H1 (cell line): Measurements from ENCODE around the gene IFNL3. TPM values are rescaled to one million over a fixed set of nuclear protein-coding genes. Genes with fewer than 3 reads are reported as not detected.

Experiments used
- CTCF ChIA-PET: fragments of 300-600 bp; sonication (Branson Sonifier 250); formaldehyde crosslinking; loops from one replicate; lab custom pipeline; 2021; ENCODE audit not compliant: partially characterized antibody; lab: Charles Lee
- POLR2A ChIA-PET: fragments of 300-600 bp; sonication (Branson Sonifier 250); formaldehyde crosslinking; loops from one replicate; lab custom pipeline; 2021; ENCODE audit warnings: inconsistent platforms; ENCODE audit not compliant: partially characterized antibody; lab: Charles Lee
- DNase-seq, 2 experiments: peaks; one replicate each; pipeline versions ENCODE4 v3.0.0 to v3.0.0-alpha.2; 2010 to 2022; ENCODE audit warnings: low spot score in 2 of 2, low read depth in 1 of 2, mixed read lengths in 1 of 2
- FAIRE-seq: peaks from 2 replicates; lab custom pipeline; 2011; peaks lifted over from hg19 to GRCh38; lab: Jason Lieb, UNC
- H2AFZ ChIP-seq: 2 replicates; pipeline ENCODE4 v1.8.1; 2012; ENCODE audit warnings: low read length, inconsistent platforms
- H2AK5ac ChIP-seq: 2 replicates; pipeline ENCODE4 v1.6.1; 2013; ENCODE audit warnings: low read depth, low read length
- H2BK120ac ChIP-seq: replicated peaks from 2 replicates; pipeline ENCODE3; 2013; ENCODE audit warnings: low read depth, low read length, inconsistent platforms
- H2BK12ac ChIP-seq: 2 replicates; pipeline ENCODE4 v1.6.1; 2013; ENCODE audit warnings: low read depth, low read length
- H2BK15ac ChIP-seq: 2 replicates; pipeline ENCODE4 v1.6.1; 2013; ENCODE audit warnings: low read length
- H2BK20ac ChIP-seq: 2 replicates; pipeline ENCODE4 v1.6.1; 2013; ENCODE audit warnings: low read length
- H2BK5ac ChIP-seq: 2 replicates; pipeline ENCODE4 v1.6.1; 2013; ENCODE audit warnings: low read depth, low read length
- H3K14ac ChIP-seq: 2 replicates; pipeline ENCODE4 v1.6.1; 2013; ENCODE audit warnings: inconsistent platforms; ENCODE audit not compliant: insufficient read length
- H3K18ac ChIP-seq: 2 replicates; pipeline ENCODE4 v1.6.1; 2013; ENCODE audit warnings: low read length; ENCODE audit errors: extremely low read depth
- H3K23ac ChIP-seq: 2 replicates; pipeline ENCODE4 v1.6.1; 2013; ENCODE audit warnings: inconsistent platforms; ENCODE audit not compliant: insufficient read length
- H3K23me2 ChIP-seq: 2 replicates; pipeline ENCODE4 v1.6.1; 2013; ENCODE audit warnings: low read depth, low read length
- H3K27ac ChIP-seq: 2 replicates; pipeline ENCODE4 v1.6.1; 2011; ENCODE audit warnings: low read depth, low read length, inconsistent platforms
- H3K27me3 ChIP-seq, 4 experiments: replicated peaks in 1 of 4; 1 replicate in 1 of 4; 2 replicates in 3 of 4; pipeline versions ENCODE4 v1.6.1 to v1.8.1; 2011 to 2013; ENCODE audit warnings: low read length in 3 of 4, mild to moderate bottlenecking in 3 of 4, inconsistent platforms in 2 of 4, mixed read lengths in 2 of 4, moderate library complexity in 1 of 4; ENCODE audit not compliant: control insufficient read depth in 3 of 4, insufficient read depth in 3 of 4; ENCODE audit errors: extremely low read depth in 1 of 4
- H3K36me3 ChIP-seq, 4 experiments: 2 replicates each; pipeline versions ENCODE4 v1.6.1 to v1.8.1; 2011 to 2013; ENCODE audit warnings: mild to moderate bottlenecking in 4 of 4, low read length in 3 of 4, moderate library complexity in 2 of 4, control low read depth in 1 of 4, inconsistent platforms in 1 of 4; ENCODE audit not compliant: insufficient read depth in 4 of 4, control insufficient read depth in 2 of 4
- H3K4ac ChIP-seq: replicated peaks from 2 replicates; pipeline ENCODE3; 2013; ENCODE audit warnings: low read length, low read depth, mixed read lengths, inconsistent platforms; ENCODE audit not compliant: insufficient read length
- H3K4me1 ChIP-seq, 4 experiments: replicated peaks in 1 of 4; 1 replicate in 1 of 4; 2 replicates in 3 of 4; pipeline versions ENCODE4 v1.6.1 to v1.8.1; 2011 to 2013; ENCODE audit warnings: low read length in 3 of 4, inconsistent platforms in 2 of 4, mixed read lengths in 1 of 4; ENCODE audit not compliant: insufficient read depth in 4 of 4, control insufficient read depth in 3 of 4
- H3K4me2 ChIP-seq, 2 experiments: 2 replicates each; pipeline versions ENCODE4 v1.6.1 to v1.8.1; 2011 to 2013; ENCODE audit warnings: low read depth in 2 of 2, low read length in 2 of 2, control low read depth in 1 of 2, inconsistent platforms in 1 of 2, mild to moderate bottlenecking in 1 of 2; ENCODE audit not compliant: insufficient read depth in 1 of 2
- H3K4me3 ChIP-seq, 4 experiments: fragments of 200-600, 300-600 bp in 1 of 4; sonication (generic), shearing (Covaris generic), sonication (Bioruptor Twin) in 1 of 4; 2 replicates each; pipeline versions ENCODE4 v1.5.1 to v1.8.1; 2011 to 2016; ENCODE audit warnings: low read length in 4 of 4, low read depth in 3 of 4, control low read depth in 2 of 4, inconsistent platforms in 2 of 4, mild to moderate bottlenecking in 2 of 4, mixed read lengths in 1 of 4, moderate library complexity in 1 of 4; ENCODE audit not compliant: insufficient read depth in 2 of 4; ENCODE audit errors: extremely low read depth in 1 of 4
- H3K56ac ChIP-seq: replicated peaks from 2 replicates; pipeline ENCODE3; 2013; ENCODE audit warnings: low read depth, mild to moderate bottlenecking, mixed read lengths, low read length, inconsistent platforms; ENCODE audit not compliant: insufficient read length
- H3K79me1 ChIP-seq: 2 replicates; pipeline ENCODE4 v1.6.1; 2013; ENCODE audit warnings: low read depth, low read length, control low read depth
- H3K79me2 ChIP-seq, 2 experiments: 2 replicates each; pipeline versions ENCODE4 v1.6.1 to v1.8.1; 2012 to 2013; ENCODE audit warnings: low read length in 2 of 2, mild to moderate bottlenecking in 2 of 2, inconsistent platforms in 1 of 2; ENCODE audit not compliant: insufficient read depth in 2 of 2, control insufficient read depth in 1 of 2
- H3K9ac ChIP-seq, 4 experiments: replicated peaks in 1 of 4; 1 replicate in 1 of 4; 2 replicates in 3 of 4; pipeline versions ENCODE4 v1.6.1 to v1.8.1; 2011 to 2013; ENCODE audit warnings: low read depth in 3 of 4, low read length in 3 of 4, control low read depth in 2 of 4, mild to moderate bottlenecking in 2 of 4, moderate library complexity in 2 of 4, inconsistent platforms in 1 of 4; ENCODE audit errors: extremely low read depth in 1 of 4
- H3K9me3 ChIP-seq, 2 experiments: 2 replicates each; pipeline versions ENCODE4 v1.6.1 to v1.8.1; 2012 to 2013; ENCODE audit warnings: mild to moderate bottlenecking in 2 of 2, moderate library complexity in 2 of 2, control low read depth in 1 of 2, inconsistent platforms in 1 of 2, low read depth in 1 of 2, low read length in 1 of 2, mixed read lengths in 1 of 2; ENCODE audit not compliant: insufficient read depth in 2 of 2
- H4K20me1 ChIP-seq, 2 experiments: replicated peaks in 1 of 2; 2 replicates each; pipeline versions ENCODE3 to v1.8.1; 2011 to 2013; ENCODE audit warnings: inconsistent platforms in 2 of 2, low read length in 2 of 2, mild to moderate bottlenecking in 1 of 2; ENCODE audit not compliant: insufficient read depth in 2 of 2, control insufficient read depth in 1 of 2
- H4K5ac ChIP-seq: 2 replicates; pipeline ENCODE4 v1.6.1; 2013; ENCODE audit warnings: low read length, low read depth, mixed read lengths, inconsistent platforms; ENCODE audit not compliant: insufficient read length
- H4K8ac ChIP-seq: 2 replicates; pipeline ENCODE4 v1.8.0; 2013; ENCODE audit warnings: mild to moderate bottlenecking, moderate library complexity, low read length, inconsistent platforms; ENCODE audit not compliant: insufficient read depth; ENCODE audit errors: extremely low read depth
- H4K91ac ChIP-seq: replicated peaks from 2 replicates; pipeline ENCODE3; 2013; ENCODE audit warnings: low read length, mixed read lengths, inconsistent platforms; ENCODE audit not compliant: insufficient read length
- EP300 ChIP-seq, 2 experiments: IDR thresholded peaks; 1 replicate in 1 of 2; 2 replicates in 1 of 2; pipeline ENCODE4 v1.6.1; 2011 to 2012; ENCODE audit warnings: low read depth in 2 of 2, low read length in 2 of 2, mild to moderate bottlenecking in 2 of 2, borderline replicate concordance in 1 of 2, inconsistent platforms in 1 of 2, moderate library complexity in 1 of 2
- WGBS, 2 experiments: shearing (Covaris generic) in 1 of 2; methylation state at CpG; one replicate each; pipeline versions ENCODE4 v1.1.6 to v1.1.7; 2013 to 2015; ENCODE audit warnings: low lambda C conversion rate in 2 of 2, mixed read lengths in 2 of 2, inconsistent platforms in 1 of 2, low coverage in 1 of 2, missing lambda C conversion rate in 1 of 2; ENCODE audit not compliant: insufficient replicate concordance in 2 of 2, insufficient coverage in 1 of 2, insufficient read length in 1 of 2; ENCODE audit errors: extremely low coverage in 1 of 2, missing lambda C conversion rate in 1 of 2; 5-methylcytosine and 5-hydroxymethylcytosine counted together
- polyA plus RNA-seq, 7 experiments: library from polyadenylated mRNA; depleted of rRNA in 3 of 7; stranded (reverse) in 5 of 7; unstranded in 2 of 7; fragments of >200 nt in 5 of 7; fragments of 200-250 nt in 2 of 7; gene quantifications; 1 replicate in 5 of 7; 2 replicates in 1 of 7; 4 replicates in 1 of 7; pipeline versions ENCODE4 v1.2.1 to v1.2.3, GENCODE V29; 2011 to 2013; ENCODE audit warnings: missing spikeins in 2 of 7, mixed read lengths in 2 of 7
- total RNA-seq: library from RNA; stranded (reverse); fragmentation: NEBNext Ultra II Directional; extraction: Animal tissue kit (Norgen Biotek cat#: 25700); gene quantifications from 2 replicates; pipeline ENCODE4 v1.2.1, GENCODE V29; 2021

Gene IFNL3
- total and polyA plus RNA-seq, 2 of the 8 experiments (the other 6 are each of a cell fraction or from before 2014, with no cell fraction given), result 0.11 TPM; not detected in 1

GRCh38 chr19:39203372-39204341 lies 41.1 kb downstream of the IFNL3 start, which contains the start of gene SYCN:
Gene SYCN (minus strand): TSS chr19:39204263. CDS start chr19:39204254, 9 bp downstream.
- Histone ChIP-seq H2AFZ (no peak within 1 kb of the TSS; the same call in 1 of the 2 replicates), H4K5ac (no peak within 1 kb of the TSS), H2AK5ac (no peak within 1 kb of the TSS), H3K23ac (no peak within 1 kb of the TSS), H3K79me1 (no peaks in the 10 kb centered on the region), H2BK12ac (no peak within 1 kb of the TSS), H3K18ac (no peak within 1 kb of the TSS), H3K9ac (no peak within 1 kb of the TSS), H3K36me3 (no peaks in the 10 kb centered on the region), H4K8ac (no peak within 1 kb of the TSS; the same call in 1 of the 2 replicates), H3K79me2 (no peaks in the 10 kb centered on the region), H3K9me3 (no peaks in the 10 kb centered on the region), H2BK120ac (no peak within 1 kb of the TSS), H3K14ac (no peak within 1 kb of the TSS), H3K4ac (no peak within 1 kb of the TSS), H3K27me3 (peaks cover 4 to 23% (median 15%) of the 10 kb centered on the region in 4 experiments; a peak in 6 of 7 replicates), H3K4me2 (peak within 1 kb of the TSS; percentile 15 to 69; a peak in 3 of 4 replicates), H3K4me3 (peak within 1 kb of the TSS in 3 of 4 experiments; percentile 11 to 39 (median 20); a peak in 4 of 8 replicates), H2BK15ac (no peak within 1 kb of the TSS), H3K23me2 (no peaks in the 10 kb centered on the region), H2BK5ac (no peak within 1 kb of the TSS), H4K20me1 (no peaks in the 10 kb centered on the region), H3K4me1 (peaks cover 0 to 2% (median under 1%) of the 10 kb centered on the region in 4 experiments; a peak in 4 of 7 replicates), H2BK20ac (no peak within 1 kb of the TSS), H3K56ac (no peak within 1 kb of the TSS), H3K27ac (no peak within 1 kb of the TSS), H4K91ac (no peak within 1 kb of the TSS)
- FAIRE-seq, result no peak
- 27% methylated on average over 38 of the region's 57 CpGs; no CpG with 5 or more reads in 1 of the 2 experiments for WGBS, 2 experiments
- CTCF ChIA-PET, result interaction anchor here (0.5 to 3.3 kb wide), 15 partner anchors 8 to 569 kb away, joined by 3 to 18 read pairs (median 4); no protein-coding TSS in a partner anchor
- POLR2A ChIA-PET, result interaction anchor here (1.2 kb wide), 1 partner anchor 118 kb away, joined by 3 read pairs; no protein-coding TSS in a partner anchor
- no peak for DNase-seq
- no peak for TF ChIP-seq EP300 (IDR thresholded peaks at IDR 0.05; ENCODE audit: borderline replicate concordance in 1 of 2, low read depth in 2 of 2, low read length in 2 of 2)
